Small intestine (tissue), 7 donors: Measurements from ENCODE around the gene STPG1. TPM values are rescaled to one million over a fixed set of nuclear protein-coding genes. Genes with fewer than 3 reads are reported as not detected.

Source experiments
- DNase-seq, 2 donors: peaks; one replicate each; pipeline versions ENCODE4 v3.0.0 to v3.0.0-alpha.2; 2013
- FAIRE-seq: peaks from 2 replicates; lab custom pipeline; 2012; peaks lifted over from hg19 to GRCh38; lab: Jason Lieb, UNC
- H3K27ac ChIP-seq, 3 donors: one replicate each; pipeline ENCODE4 v1.5.1; 2013; ENCODE audit warnings: low read length in 2 of 3, mild to moderate bottlenecking in 2 of 3, control low read depth in 1 of 3, inconsistent platforms in 1 of 3, low read depth in 1 of 3, moderate library complexity in 1 of 3
- H3K27me3 ChIP-seq, 3 donors: one replicate each; pipeline ENCODE4 v1.6.1; 2013; ENCODE audit warnings: low read length in 3 of 3, inconsistent platforms in 1 of 3; ENCODE audit not compliant: control insufficient read depth in 3 of 3, insufficient read depth in 3 of 3
- H3K36me3 ChIP-seq, 3 donors: one replicate each; pipeline ENCODE4 v1.6.1; 2013; ENCODE audit warnings: low read length in 3 of 3, inconsistent platforms in 1 of 3, low read depth in 1 of 3, mild to moderate bottlenecking in 1 of 3, moderate library complexity in 1 of 3; ENCODE audit not compliant: control insufficient read depth in 3 of 3, insufficient read depth in 2 of 3
- H3K4me1 ChIP-seq, 3 donors: one replicate each; pipeline ENCODE4 v1.6.1; 2013; ENCODE audit warnings: low read length in 2 of 3, inconsistent platforms in 1 of 3, low read depth in 1 of 3, mild to moderate bottlenecking in 1 of 3, moderate library complexity in 1 of 3; ENCODE audit not compliant: control insufficient read depth in 3 of 3, insufficient read depth in 2 of 3
- H3K4me3 ChIP-seq, 3 donors: one replicate each; pipeline ENCODE4 v1.5.1; 2013; ENCODE audit warnings: low read length in 3 of 3, control low read depth in 1 of 3, inconsistent platforms in 1 of 3, low read depth in 1 of 3, mild to moderate bottlenecking in 1 of 3, moderate library complexity in 1 of 3
- H3K9me3 ChIP-seq, 2 donors: one replicate each; pipeline ENCODE4 v1.6.1; 2013; ENCODE audit warnings: low read depth in 1 of 2, low read length in 1 of 2; ENCODE audit not compliant: control insufficient read depth in 2 of 2, insufficient read depth in 1 of 2
- WGBS, 3 donors: extraction: QIAGEN DNeasy Blood & Tissue Kit; methylation state at CpG; one replicate each; pipeline ENCODE4 v1.1.7; 2013; 5-methylcytosine and 5-hydroxymethylcytosine counted together
- polyA plus RNA-seq, 4 donors: library from polyadenylated mRNA; stranded (reverse) in 3 of 4; unstranded in 1 of 4; fragments of 200-250 nt in 3 of 4; fragments of 120-200 nt in 1 of 4; gene quantifications; one replicate each; pipeline versions ENCODE4 v1.2.1 to v1.2.3, GENCODE V29; 2013
- donor health status: healthy with polysubstance abuse.
- donor health status: control.
- donor health status: control.
- donor health status: Bipolar disorder and iron deficiency.
- donor health status: healthy.

STPG1 gene
- polyA plus RNA-seq, 4 donors: 5.7 to 10.3 (median 6.5) TPM

DNA sequence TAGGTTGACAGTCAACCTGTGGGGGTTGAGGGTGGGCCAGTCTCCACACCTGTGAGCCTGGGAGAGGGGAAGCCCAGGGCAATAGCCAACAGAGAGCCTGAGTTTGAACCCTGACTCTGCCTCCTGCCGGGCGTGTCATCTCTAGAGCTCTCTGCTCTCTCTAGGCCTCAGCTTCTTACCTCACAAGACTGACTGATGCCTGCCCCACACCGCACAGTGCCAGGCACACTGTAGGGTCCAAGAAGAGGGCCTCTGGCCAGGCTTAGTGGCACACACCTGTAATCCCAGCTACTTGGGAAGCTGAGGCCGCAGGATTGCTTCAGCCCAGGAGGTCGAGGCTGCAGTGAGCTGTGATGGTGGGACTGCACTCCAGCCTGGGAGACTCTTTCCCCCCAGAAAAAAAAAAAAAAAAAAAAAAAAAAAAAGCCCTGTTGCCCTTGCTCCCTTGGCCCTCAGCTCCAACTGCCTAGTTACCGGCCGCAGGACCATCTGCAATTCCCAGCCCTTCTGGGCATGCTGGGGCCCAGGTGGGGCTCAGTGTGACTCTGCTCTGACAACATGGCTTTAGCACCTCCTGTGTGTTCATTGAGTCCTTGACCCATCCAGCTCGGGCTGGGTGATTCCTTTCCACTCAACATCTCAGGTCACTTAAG is 69.4 kb downstream of the STPG1 start:
- no peak for FAIRE-seq
- no peaks in the 10 kb centered on the region for H3K4me1 ChIP-seq
- H3K27me3 ChIP-seq: no peaks in the 10 kb centered on the region
- H3K36me3 ChIP-seq: no peaks in the 10 kb centered on the region
- no peak overlapping the region for H3K27ac ChIP-seq
- 76 to 85% (median 83%) methylated on average over 8 of the region's 8 CpGs for WGBS, 3 donors
- no peaks in the 10 kb centered on the region for H3K9me3 ChIP-seq
- no peak for DNase-seq
- H3K4me3 ChIP-seq: no peak overlapping the region

DNA sequence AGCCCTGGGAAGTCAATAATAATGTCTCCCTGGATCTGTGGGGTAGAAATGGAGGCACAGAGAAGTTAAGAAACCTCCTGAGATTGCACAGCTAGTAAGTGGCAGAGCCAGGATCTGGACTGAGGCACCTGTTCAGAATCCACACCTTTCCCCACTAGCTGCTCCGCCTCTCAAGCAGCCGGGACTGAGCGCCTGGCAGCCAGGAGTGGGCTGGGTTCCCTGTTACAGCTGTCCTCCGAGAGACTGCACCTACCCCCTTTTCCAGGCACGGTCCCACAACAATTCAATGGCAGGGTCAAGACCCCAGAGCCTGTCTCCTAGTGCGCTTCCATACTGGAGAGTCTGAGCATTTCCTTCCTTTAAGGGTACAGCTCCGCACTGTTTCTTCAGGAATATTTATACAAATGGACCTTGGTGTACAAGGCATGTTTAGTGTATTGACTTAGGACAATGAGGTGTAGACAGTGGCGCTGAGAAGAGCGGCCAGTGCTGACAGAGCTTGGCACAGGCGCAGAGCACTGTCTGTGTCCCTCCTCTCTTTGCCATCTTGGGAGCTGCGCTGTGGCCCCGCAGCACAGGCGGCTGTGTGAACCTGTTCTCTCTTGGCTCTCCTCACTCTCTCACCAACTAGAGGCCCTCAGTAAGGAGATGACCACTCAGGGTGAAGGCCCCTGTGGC is 70.0 kb downstream of the STPG1 start:
- Histone ChIP-seq H3K27ac (no peak overlapping the region), H3K4me3 (no peak overlapping the region), H3K27me3 (no peaks in the 10 kb centered on the region), H3K4me1 (no peaks in the 10 kb centered on the region), H3K9me3 (no peaks in the 10 kb centered on the region), H3K36me3 (no peaks in the 10 kb centered on the region)
- FAIRE-seq (no peak), DNase-seq (no peak)
- WGBS, 3 donors: 78 to 86% (median 83%) methylated on average over 13 of the region's 13 CpGs

DNA sequence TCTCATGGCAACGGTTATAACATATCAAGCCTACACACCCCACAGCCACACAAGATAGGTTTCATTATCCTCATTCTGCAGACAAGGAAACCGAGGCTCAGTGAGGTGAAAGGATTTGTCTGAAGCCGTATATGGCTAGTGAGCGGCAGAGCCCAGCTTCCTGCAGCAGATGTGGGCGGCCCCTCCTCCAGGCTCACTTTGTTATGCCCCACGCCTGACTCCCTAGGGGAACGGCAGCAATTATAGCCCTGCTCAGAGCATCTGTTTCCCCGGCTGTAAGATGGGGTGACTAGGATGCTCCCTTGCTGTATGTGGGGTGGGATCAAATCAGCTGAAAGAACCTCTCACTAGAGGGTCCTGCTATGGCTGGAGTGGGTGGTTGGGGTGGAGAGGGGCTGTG is 72.3 kb downstream of the STPG1 start:
- no peaks in the 10 kb centered on the region for H3K4me1 ChIP-seq
- no peak for DNase-seq
- no peaks in the 10 kb centered on the region for H3K27me3 ChIP-seq
- WGBS, 3 donors: 63 to 78% (median 67%) methylated on average over 8 of the region's 8 CpGs
- no peak overlapping the region for H3K4me3 ChIP-seq
- no peak overlapping the region for H3K27ac ChIP-seq
- no peaks in the 10 kb centered on the region for H3K9me3 ChIP-seq
- FAIRE-seq: no peak
- H3K36me3 ChIP-seq: no peaks in the 10 kb centered on the region

DNA sequence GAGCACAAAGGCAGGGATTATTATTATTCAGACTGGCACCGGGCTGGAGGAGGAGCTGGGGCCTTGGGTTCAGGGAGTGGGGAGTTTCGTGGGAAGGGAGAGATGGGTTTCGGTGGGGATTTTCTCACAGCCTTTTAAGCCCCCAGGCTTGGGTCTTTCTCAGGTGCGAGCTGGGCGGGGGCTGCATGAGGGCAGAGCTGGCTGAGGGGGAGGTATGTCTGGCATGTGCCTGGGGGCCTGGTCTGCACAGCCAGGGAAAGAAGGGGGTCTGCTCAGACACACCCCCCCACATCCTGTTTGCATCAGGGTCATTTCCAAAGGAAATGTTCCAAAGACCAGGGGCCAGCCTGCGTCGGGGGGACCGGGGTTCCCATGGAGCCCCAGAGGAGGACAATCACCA is 72.8 kb downstream of the STPG1 start:
- WGBS, 3 donors: 76 to 83% (median 81%) methylated on average over 8 of the region's 8 CpGs
- no peak overlapping the region for H3K27ac ChIP-seq
- H3K4me1 ChIP-seq: no peaks in the 10 kb centered on the region
- no peak overlapping the region for H3K4me3 ChIP-seq
- H3K9me3 ChIP-seq: no peaks in the 10 kb centered on the region
- no peaks in the 10 kb centered on the region for H3K27me3 ChIP-seq
- FAIRE-seq (no peak), DNase-seq (no peak)
- no peaks in the 10 kb centered on the region for H3K36me3 ChIP-seq

DNA sequence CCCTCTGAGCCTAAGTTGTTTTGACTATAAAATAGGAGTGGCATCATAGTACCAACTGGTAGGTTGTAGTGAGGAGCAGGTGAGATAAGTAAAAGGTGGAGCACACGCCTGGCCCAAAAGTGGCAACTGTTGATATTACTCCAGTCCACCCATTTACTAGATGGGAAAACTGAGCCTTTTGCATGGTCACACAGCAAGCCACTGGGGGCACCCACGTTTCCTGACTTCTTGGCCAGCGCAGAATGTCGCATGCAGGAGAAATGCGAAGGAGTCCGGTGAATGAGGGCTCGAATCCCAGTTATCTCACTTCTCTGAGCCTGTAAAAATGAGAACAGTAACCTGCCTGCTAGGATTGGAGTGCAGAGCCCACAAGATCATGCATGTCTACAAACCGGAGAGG is 73.6 kb downstream of the STPG1 start:
- no peak for FAIRE-seq
- 88 to 93% (median 92%) methylated on average over 8 of the region's 8 CpGs for WGBS, 3 donors
- Histone ChIP-seq H3K27ac (no peak overlapping the region), H3K9me3 (no peaks in the 10 kb centered on the region), H3K4me3 (no peak overlapping the region), H3K27me3 (no peaks in the 10 kb centered on the region), H3K36me3 (no peaks in the 10 kb centered on the region), H3K4me1 (no peaks in the 10 kb centered on the region)
- DNase-seq: no peak

DNA sequence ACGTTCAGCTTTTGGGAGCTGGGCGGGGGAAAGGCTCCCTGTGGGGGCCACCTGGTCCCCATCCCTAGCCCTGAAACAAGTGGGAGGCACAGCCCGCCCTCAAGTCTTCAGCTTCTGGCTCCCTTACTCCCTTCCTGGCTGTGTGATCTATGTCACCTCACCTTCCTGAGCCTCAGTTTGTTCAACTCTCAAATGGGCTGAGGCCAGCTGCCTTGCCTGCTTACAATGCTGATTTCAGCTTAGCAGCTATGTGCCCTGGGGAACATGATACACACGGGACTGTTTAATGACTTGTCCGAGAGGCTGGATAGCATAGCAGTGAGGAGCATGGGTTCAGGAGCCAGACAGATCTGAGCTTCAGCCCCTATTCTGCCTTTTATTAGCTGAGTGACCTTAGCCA is 75.1 kb downstream of the STPG1 start:
- FAIRE-seq (no peak), DNase-seq (no peak)
- Histone ChIP-seq H3K4me3 (no peak overlapping the region), H3K27me3 (no peaks in the 10 kb centered on the region), H3K36me3 (no peaks in the 10 kb centered on the region), H3K9me3 (no peaks in the 10 kb centered on the region), H3K27ac (no peak overlapping the region), H3K4me1 (no peaks in the 10 kb centered on the region)
- WGBS, 3 donors: 87 to 93% (median 87%) methylated on average over 5 of the region's 5 CpGs

DNA sequence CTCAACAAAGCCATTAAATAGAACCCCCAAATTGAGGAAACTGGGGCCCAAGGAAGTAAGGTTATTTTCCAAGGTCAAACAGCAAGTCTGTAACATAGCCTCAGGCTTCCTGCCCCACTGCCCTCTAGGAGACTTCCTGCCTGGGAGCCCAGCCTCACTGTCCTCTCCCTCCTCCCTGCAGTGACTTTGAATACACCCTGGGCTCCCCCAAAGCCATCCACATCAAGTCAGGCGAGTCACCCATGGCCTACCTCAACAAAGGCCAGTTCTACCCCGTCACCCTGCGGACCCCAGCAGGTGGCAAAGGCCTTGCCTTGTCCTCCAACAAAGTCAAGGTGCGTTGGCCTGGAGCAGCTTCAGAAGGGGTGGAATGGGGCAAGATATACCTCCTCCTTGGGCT is 76.1 kb downstream of the STPG1 start:
- no peak for DNase-seq
- no peaks in the 10 kb centered on the region for H3K9me3 ChIP-seq
- H3K4me3 ChIP-seq: no peak overlapping the region
- FAIRE-seq: no peak
- no peak overlapping the region for H3K27ac ChIP-seq
- no peaks in the 10 kb centered on the region for H3K36me3 ChIP-seq
- no peaks in the 10 kb centered on the region for H3K27me3 ChIP-seq
- WGBS, 3 donors: 89 to 94% (median 93%) methylated on average over 4 of the region's 4 CpGs
- H3K4me1 ChIP-seq: no peaks in the 10 kb centered on the region

DNA sequence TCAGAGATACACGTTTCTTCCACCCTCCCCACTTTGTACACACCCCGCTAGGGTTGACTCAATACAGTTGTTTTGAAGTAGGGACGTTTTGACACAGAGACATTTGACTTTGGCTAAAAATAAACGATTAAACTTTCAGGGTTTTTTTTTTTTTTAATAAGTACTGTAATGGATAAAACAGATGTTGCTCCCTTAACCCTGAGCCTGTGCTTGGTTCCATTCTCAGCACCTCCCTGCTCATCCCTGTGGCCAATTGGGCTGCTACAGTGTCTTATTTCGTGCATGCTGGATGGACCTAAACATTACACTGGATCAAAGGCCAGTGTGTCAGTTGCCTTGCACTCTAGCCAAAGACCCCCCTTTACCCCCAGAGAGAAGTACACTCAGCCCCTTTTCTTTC is 77.5 kb downstream of the STPG1 start:
- DNase-seq (no peak), FAIRE-seq (no peak)
- Histone ChIP-seq H3K4me3 (no peak overlapping the region), H3K27ac (no peak overlapping the region), H3K4me1 (no peaks in the 10 kb centered on the region), H3K36me3 (no peaks in the 10 kb centered on the region), H3K27me3 (no peaks in the 10 kb centered on the region), H3K9me3 (no peaks in the 10 kb centered on the region)
- 58 to 74% (median 59%) methylated on average over 5 of the region's 5 CpGs for WGBS, 3 donors
